NCI-H1694 (cell line): ENCODE data around the gene UBE2O.

Source experiments
- DNase-seq: peaks from one replicate; lab custom pipeline; 2025; lab: John Stamatoyannopoulos, UW

Gene UBE2O

DNA sequence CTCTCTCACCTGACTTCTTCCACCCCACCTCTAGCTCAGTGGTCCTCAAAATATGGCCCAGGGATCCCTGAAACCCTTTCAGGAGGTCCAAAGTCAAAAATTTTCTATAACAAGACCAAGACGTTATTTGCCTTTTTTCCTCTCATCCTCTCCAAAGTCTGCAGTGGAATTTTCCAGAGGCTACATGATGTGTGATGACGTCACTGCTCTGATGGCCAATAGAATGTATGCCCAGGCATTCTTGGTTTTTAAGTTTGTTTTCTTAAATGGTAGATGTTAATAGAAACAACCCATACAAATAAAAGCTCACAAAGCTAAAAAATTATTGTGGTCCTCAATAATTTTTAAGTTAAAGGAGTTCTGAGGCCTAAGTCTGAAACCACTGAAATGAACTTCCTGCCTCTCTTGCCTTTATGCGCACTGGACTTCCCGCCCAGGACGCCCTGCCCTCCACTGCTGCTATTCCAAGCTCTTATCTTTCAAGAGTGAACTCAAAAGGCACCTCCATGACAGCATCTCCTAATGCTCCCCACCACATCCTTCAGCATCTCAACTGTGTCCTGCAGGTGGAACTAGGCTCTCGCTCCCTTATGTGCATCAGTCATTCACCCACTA is 13.5 kb downstream of the UBE2O start:
- no peak for DNase-seq

DNA sequence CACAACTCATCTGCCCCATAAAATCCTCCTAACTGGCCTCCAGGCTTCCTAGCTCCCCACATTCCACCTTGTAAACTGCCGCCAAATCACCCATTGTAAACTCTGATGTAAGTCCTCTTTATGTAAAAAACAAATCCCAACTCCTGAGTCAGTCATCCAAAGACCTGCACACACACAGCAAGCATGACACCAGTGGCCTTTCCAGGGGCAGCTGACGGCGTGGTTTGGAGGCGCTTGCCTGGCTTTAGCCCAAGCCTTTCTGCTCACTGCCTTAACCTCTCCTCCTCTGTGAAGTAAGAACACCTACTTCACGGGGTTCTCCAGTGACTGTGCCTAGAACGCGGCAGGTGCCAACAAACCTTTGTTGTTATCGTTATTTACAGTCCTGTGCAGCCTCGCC is 14.0 kb downstream of the UBE2O start:
- no peak for DNase-seq

DNA sequence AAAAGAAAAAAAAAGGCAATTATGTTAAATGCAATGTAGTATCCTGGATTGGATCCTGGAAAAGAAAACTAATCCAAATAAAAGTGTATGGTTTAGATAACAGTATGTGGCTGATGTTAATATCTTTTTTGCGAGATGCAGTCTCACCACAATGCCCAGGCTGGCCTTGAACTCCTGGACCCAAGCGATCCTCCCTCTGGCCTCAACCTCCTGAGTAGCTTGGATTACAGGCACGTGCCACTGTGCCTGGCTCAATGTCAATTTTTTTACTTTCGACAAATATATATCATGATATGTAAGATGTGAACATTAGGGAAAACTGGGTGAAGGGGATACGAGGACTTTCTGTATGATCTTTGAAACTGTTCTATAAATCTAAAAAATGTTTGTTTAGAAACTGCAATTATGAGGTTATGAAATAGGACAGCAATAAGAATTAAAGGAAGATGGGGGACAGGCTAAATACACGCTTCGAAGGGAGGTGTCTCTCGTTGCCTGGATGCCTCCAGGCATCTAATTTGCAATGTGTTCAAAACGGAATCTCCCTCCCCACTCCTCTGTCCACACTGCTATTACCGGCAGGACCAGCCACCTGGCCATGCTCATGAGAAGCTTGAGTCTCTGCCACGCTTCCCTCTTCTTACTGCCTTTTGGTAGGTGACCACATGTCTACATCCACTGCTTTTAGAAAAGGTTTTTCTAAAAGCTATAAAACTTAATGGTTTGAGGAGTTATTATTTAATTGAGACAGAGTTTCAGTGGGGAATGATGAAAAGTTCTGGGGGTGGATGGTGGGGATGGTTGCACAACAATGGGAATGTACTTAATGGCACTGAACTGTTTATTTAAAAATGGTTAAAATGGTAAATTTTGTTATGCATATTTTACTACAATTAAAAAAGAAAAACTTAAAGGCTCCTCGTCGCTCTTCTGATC is 15.2 kb downstream of the UBE2O start:
- no peak for DNase-seq

DNA sequence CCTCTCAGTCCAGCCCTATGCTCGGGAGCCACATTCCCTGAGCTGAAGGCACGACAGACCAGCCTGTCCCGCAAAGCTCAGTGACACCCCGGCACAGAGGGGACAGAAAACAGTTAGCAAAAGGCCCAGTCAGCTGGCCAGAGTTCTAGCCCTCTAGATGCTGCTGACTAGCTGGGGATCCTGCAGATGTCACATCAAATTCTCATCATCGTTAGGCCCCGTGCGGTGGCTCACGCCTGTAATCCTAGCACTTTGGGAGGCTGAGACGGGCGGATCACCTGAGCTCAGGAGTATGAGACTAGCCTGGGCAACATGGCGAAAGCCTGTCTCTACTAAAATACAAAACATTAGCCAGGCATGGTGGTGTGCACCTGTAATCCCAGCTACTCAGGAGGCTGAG is 17.2 kb downstream of the UBE2O start:
- DNase-seq, result no peak

DNA sequence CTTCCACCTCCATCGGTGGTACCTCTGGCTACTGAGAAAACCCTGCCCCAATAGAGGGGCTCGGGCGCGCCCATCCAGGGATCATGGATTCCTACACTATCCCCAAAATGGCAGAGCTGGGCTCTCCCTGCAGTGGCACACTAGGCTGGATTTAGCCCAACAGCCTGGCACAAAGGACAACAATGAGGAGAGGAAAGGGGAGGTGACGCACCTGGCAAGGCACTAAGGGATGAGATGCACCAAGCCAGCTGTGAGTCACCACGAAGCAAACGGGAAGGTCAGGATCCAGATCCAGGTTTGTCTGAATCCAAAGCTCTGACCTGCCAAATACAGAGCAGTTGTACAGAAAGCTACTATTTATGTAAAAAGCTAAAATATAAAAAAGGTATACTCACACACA is 18.1 kb downstream of the UBE2O start:
- DNase-seq, result no peak

DNA sequence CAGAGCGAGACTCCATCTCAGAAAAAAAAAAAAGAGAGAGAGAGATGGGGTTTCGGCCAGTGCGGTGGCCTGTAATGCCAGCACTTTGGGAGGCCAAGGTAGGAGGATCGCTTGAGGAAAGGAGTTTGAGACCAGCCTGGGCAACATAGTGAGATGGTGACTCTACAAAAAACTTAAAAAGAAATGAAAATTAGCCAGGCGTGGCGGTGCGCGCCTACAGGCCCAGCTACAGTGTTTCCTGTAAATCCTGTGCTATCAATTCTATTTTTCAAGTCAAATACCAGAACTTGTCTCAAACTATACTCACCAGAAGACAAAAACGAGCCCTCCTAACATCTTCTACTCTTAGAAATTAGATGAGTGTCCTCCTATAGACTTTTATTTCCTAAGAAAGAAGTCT is 19.3 kb downstream of the UBE2O start:
- no peak for DNase-seq

DNA sequence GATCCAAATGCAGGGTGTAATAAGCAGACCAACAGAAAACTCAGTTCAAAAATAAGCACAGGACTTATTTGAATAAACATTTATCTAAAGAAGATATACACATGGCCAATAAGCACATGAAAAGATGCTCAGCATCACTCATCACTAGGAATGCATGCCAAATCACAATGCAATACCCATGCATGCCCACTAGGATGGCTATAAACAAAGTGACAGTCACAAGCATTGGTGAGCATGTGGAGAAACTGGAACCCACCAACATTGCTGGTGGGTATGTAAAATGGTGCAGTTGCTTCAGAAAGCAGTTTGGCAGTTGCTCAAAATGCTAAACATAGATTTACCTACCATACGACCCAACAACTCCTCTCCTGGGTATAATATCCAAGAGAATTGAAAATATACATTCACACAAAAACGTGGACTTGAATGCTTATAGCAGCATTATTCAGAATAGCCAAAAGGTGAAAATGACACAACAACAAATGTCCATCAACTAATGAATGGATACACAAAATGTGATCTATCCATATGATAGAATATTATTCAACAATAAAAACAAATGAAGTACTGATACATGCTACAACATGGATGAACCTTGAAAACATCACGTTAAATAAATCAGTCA is 20.1 kb downstream of the UBE2O start:
- peak; percentile 20 for DNase-seq

DNA sequence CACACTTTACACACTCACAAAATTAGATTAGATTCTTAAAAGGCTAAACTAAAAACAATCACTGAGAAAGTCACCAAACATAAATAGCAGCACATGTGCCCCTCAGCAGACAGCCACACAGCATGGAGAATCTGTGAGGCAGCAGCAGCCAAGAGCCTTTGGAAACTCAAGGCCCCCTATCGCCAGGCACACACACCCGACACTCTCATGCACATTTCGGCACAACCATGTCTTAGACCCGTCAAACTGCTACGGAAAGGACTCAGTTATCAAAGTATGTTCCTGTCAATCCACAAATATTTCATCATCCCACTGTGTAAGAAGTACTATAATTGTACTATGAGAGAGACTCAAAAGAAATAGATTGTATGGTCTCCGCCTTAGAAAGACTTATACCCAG is 20.9 kb downstream of the UBE2O start:
- no peak for DNase-seq

DNA sequence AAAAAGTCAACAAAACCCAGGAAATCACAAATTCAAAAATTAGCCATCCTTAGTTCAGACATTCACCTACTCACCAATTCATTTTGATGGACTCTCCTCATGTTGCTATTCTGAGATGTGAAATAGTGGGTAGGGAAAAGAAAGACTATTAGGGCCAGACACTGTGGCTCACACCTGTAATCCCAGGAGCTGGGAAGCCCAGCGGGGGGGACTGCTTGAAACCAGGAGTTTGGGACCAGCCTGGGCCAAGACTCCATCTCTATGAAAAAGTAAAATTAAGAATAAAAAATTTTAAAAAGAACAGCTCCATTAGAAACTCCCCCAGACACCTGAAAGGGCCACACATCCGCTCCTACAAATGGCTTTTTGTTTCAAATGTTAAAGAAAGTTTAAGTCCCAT is 21.4 kb downstream of the UBE2O start:
- no peak for DNase-seq

DNA sequence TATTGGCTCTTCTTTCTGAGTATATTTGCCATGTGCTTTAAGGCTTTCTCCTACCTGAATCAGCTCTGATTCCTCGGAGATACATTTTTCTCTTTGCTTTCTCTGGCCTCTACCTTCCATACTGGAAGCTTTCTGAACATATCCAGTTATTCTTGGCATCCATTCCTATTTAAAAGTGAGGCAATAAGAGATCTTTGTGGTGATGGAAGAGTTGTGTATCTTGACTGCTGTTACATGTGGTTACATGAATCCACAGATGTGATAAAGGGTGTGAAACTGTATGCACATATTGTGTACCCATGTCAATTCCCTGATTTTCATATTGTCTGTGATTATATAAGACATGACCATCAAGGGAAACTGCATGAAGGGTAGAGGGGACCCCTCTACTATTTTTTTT is 24.4 kb downstream of the UBE2O start:
- no peak for DNase-seq

DNA sequence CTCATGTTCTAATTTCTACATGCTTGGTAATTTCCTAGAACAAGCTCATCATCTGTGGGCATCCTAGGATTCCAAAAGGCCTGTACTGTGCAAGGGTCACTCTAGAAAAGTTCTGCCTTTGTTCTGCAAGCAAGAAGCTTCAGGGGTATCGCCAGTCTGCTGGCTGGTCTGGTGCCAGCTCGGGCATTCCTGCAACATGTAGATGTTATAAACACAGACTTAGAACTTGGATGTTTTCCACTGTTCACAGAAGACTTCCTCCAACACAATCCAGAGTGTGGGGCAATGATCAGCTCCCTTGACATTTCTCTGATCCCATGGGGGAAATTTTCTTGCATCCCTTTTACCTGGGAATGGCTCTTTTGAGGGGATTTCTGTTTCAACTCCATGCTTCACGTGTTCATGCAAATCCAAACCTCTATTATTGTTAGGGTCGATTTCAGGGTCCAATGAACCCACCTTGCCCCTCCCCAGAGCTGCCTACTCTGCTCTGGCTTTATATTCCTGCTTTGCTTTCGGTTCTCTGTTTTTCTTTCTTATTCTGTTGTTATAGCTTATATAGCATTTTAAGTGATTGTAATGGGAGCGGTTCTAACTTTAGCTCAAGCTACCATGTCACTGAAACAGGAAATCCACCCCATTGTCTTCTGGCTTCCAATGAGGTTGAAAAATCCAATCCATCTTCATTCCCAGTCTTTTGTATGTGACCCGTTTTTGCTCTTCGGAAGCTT is 25.3 kb downstream of the UBE2O start:
- no peak for DNase-seq

DNA sequence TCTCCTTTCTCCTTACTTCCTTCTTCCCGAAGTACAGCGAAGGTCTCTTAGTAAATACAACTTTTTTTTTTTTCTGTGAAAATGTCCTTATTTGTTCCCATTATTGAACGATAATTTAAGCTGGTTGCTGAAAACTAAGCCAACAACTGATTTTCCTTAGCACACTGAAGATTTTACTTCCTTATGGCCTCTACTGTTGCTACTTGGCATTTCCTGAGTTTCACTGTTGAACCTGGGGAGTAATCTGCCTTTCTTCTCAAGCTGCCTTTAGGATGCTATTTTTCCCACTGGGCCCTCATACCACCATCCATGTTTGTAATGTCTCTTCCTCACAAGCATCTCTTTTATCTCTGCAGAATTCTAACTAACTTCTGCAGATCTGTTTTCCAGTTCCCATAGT is 26.1 kb downstream of the UBE2O start:
- no peak for DNase-seq

DNA sequence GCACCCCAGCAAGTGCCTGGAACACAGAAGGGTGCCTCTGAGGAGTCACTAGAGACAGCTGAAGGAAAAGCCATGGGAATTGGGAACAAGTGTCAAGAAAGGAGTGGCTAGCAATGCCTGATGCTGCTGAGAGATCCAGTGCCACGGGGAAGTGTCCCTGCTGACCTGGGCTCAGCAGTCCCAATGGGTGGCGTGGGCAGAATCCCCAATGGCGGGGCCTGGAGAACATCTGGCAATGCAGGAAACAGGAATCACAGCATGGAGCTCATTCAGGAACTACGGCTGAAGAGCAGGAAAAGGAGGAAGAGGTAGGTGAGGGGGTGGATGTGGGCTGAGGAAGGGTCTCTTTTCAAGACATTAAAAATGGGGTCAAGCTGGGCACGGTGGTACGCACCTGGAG is 30.1 kb downstream of the UBE2O start:
- no peak for DNase-seq

DNA sequence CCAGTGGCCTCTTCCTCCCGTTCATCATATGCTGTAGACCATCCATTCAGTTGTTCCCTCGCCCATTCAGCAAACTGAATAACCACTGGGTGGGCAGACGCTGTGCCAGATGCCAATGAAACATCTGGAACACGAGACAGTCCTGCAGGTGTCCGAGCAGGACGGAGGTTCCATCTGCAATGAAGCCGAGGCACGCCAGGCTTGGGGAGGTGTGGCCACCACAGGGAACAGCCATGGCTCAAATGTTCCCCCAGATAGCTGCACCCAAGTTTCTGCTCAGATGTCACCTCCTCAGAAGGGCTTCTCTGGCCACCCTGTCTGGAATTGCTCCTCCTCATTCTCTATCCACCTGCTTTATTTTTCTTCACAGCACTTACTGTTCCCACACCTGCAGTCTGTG is 30.5 kb downstream of the UBE2O start:
- DNase-seq, result no peak

DNA sequence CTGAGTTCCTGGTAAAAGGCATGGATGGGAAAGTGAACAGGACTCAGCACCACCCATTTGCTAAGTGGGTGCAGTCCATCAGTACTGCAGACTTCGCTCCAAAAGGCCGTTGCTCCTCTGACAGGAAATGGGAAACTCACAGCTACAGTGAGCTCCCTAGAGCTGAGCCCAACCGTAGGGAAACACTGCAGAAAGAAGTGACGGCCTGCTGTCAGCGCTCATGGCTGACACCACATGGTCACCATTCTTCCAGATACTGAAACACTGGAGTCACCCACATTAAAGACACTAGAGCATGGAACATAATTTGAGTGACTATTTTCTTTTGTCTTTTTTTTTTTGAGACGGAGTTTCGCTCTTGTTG is 31.9 kb downstream of the UBE2O start:
- no peak for DNase-seq

DNA sequence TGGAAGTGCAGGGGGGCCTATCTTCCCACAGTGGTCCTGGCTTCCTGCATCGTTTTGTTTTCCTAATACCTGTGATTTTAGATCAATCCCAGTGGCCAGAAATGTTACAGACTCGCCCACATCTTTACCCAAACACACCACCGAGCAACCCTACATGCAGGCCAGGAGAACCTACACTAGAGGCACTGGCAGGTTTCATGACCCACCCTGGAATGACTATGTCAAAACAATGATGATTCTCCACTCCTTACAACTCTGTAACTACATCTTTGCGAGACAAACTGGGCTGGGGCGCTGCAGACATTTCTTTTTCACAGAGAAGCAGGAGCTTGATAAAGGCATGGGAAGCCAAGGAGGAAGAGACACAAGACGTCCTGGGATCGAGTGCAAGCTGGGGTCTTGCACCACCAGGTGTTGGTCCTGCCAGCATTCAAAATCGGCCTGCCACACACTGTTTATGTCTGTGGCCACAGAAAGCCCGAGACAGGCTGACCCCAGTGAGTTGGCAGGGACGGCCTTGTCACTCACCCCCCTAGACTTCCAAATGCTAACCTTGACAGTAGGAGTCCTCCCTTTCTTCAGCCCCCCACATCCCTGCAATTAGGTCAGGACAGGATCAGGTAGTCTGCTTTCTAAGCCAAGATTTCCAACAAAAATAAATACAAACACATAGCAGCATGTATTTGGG is 32.5 kb downstream of the UBE2O start:
- DNase-seq, result no peak

DNA sequence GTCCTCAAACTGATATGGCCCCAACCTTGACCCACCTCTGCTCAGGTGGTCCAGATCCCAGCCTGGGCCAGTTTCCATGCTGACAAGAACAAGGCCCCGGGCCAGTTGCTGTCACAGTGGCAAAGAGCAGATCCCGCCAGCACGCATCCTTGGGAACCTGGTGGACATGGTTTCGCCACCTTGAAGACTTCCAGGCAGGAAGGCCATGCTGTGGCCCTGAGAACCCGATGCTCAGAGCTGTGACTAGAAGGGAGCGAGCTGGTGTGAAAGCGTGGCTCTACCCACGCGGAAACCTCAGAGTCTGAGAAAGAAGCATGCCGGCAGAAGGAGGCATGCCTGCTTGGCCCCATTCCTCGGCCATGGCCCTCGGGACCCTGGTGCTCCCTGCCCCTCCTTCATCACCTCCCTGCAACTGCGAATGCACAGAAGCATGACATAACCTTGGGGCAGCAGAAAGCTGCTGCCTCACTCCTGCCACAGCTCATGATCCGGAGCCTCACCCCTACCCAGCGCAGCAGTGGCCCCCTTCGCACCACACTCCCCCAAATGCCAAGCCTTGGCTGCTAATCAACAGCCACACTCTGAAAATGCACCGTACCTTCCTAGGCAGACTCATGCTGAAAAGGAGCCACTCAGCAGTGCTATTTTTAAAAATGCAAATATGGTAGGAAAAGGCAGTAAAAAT is 33.2 kb downstream of the UBE2O start:
- DNase-seq, result no peak

DNA sequence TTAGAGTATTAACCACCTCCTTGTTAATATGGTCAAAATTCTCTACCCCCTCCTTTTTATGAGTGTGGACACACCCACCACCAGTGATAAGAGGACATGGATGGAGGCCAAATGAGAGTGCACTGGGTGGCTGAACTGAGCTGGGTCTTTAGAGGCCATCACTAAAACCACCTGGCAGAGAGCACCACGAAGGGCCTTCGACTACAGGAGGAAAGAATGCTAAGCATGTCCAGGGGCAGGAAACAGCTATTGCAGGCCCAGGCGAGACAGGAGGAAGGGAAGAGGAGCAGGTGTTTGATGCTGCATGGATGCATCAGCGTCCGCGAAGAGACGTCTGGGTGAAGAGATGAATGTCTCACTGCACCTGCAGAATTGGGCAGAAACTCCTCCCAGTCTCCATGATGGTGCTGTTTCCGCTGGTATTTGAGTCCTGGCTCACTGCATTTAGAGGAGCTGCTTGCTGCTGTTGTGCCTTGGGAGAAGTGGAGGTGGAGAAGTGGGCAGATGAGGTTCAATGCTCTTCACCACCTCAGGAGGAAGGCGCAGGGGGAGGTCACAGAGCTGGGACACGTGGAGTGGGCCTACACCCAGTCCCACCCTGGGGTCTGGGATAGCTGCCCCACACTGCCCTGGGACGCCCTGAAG is 35.3 kb downstream of the UBE2O start:
- DNase-seq, result no peak

DNA sequence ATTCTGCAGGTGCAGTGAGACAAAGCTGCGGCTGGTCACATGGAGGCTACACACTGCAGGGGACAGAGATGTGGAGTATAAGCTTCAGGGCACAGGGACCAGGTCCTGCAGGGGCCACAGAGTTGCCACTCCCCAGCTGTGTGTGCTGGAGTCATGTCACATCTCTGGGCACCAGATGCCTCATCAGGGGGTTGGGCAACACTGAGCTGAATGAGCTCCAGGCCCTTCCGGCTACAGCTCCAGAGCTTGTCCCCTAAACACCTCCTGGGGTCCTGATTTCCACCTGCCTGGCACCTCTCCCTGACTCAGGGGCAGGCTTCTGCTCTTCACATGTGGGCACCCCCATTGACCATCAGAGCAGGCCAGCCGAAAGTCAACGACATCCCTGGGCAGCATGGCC is 36.1 kb downstream of the UBE2O start:
- no peak for DNase-seq

DNA sequence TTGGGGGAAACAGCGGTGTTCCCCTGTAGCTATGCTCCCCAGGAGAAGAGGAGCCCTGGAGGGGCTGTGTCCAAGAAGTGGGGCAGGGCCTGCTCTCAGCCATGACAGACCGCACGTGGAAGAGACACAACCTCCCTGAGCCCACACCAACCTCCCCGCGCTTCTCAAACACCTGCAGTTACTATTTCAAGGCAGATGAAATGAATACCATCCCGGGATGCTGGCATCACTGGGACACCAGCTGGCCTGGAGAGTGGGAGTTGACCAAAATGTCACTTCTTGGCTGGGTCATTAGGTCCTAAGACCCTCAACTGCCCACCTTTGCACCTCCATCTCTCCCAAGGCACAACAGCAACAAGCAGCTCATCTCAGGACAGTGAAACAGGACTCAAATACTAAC is 36.5 kb downstream of the UBE2O start:
- no peak for DNase-seq

DNA sequence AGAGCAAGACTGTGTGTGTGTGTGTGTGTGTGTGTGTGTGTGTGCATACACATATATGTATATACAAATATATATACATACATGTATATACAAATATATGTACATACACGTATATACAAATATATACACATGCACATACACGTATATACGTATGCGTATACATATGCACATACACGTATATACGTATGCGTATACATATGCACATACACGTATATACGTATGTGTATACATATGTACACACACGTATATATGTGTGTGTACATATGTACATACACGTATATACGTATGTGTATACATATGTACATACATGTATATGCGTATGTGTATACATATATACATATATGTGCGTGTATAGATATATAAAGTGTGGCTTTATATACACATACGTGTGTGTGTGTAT is 37.2 kb downstream of the UBE2O start:
- no peak for DNase-seq
